GM19043 (cell line): ENCODE results near the gene AP2A1.
"Not testable (repeated sequence)": the region's sequence is repeated elsewhere in the genome, so short reads cannot be mapped to it uniquely, and the experiment has no call there.

Experiments used
- ATAC-seq: cut with Tn5 transposase; IDR thresholded peaks from one replicate; pipeline ENCODE4 v1.9.1; 2021; ENCODE audit warnings: low read depth; ENCODE audit not compliant: unreplicated experiment

The AP2A1 gene

DNA sequence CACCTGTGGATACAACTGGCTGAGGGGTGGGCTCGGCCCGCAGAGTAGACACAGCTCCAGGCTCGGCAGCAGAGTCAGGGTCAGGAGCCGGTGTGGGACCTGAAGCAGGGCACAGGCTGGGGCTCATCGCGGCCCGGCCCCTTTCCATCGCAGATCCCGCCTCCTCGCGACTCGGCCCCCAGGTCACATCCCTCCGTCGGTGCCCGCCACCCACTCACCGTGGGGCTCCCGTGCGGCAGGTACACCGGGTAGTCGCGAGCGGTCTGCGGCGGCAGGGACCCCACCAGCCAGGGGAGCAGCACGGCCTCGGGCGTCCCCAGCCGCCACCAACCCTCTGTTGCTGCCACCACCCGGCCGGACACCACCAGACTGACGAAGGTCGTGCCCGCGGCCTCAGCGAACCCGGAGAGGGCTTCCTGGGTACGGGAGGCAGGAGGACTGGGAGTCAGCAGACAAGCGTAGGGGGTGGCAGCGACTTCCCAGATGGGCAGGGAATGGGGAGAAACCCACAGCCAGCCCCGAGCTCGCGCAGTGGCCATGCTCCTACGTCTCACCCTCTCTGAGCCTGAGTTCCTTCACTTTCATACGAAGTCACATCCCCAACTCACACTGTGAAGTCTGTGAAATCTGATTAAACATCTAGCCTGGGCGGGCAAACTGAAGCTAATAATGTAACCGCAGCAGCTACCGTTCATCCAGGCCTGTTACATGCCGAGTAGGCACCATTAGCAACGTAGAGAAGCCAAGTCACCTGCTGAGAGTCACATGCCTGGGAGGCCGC is 42.5 kb downstream of the AP2A1 start:
- no peak for ATAC-seq

DNA sequence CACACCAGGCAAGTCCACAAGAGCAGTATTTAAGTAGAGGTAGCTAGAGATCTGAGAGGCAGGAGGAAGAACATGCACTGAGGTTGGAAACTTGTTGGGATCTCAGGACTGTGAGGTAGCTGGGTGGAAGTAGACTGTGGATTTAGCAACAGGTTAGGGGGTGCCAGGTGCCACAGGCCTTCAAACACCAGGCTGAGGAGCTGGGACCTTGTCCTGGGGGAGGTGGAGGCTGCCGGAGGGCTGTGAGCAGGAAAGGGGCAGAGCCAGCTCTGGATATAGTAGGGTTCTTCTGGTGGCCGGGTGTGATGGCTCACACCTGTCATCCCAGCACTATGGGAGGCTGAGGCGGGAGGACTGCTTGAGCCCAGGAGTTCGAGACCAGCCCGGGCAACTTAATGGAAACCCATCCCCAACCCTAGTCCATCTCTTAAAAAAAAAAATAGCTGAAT is 43.2 kb downstream of the AP2A1 start:
- ATAC-seq: no peak

DNA sequence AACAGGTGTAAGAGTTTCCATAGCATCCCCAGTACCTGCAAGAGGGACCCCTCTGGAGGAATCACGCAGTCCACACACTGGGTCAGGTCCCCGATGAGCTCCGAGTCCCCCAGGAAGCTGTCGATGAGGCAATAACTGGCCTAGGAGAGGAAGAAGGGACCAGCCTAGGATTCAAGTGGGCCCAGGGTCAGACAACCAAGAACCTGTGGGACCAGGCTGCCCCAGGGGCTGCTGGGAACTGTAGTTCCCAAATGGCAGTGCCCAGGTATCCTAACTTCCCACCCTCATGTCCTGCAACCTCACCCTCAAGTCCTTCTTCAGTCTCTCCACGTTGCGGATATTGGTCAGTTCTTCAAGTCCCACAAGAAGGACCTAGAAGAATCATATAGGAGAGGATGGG is 44.5 kb downstream of the AP2A1 start:
- ATAC-seq: no peak

DNA sequence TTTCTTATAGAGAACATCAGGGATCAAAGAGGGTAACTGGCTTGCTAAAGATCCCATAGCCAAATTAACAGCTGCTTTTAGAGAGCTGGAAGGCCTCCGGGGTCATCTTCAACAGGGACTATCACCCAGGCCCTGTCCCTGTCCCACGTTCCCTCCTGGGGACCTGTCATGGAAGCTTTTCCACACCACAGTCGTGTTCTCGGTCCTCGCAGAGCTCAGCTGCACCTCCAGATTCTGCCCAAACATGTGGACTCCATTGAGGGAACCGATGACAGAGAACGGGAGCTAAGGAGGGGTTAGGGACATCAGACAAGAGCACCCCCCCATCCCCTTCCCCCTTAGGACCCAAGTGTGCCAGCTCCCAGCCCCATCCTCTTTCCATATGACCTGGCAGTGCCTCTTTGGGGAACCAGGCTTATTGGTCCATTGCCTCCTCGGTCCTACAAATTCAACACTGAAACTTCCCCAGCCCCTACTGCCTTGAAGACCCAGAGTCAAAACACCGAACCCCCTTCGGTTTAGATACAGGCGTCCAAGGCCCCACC is 45.7 kb downstream of the AP2A1 start:
- ATAC-seq: no peak

DNA sequence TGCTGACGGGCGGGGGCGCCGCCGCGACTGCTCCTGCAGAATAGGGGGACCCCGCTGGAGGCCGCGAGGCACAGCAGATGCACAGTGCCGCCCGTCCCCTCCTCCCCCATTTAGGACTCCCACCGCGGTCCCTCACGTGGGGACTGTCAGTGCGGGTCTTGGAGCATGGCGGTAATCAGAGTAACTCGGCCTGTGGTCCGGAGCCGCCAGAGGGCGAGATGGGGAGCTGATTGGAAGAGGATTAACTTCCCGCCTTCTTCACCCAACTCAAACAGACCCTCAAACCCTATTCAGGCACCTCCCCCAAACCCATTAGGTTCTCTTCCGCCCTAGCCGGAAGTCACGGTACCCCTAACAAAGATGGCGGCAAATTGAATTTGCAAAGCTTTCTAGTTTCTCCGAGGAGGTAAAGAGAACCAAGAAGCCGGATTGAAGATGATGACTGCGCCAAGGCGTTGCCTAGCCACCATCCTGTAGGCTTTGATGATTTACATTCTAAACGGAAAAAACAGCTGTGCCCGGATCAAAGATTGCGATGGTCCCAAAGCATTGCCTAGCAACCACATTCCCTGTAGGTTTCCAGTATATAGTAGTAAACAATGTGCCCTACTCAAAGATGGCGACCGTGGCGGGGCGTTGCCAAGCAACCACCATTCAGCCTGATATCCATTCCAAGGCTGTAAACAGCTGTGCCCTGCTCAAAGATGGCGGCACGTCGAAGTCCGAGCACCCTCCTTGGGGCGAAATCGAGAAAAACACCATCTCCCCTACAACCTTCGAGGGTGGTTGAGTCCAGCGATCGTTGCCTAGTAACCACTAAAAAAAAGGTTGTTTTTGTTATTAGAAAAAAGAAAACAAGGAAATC is 46.4 kb downstream of the AP2A1 start, which contains the start of gene FUZ:
FUZ (minus strand) TSS at position 296 of the 865 bp plus-strand sequence; CDS start at position 110, 186 bp downstream.
- ATAC-seq: no peak

DNA sequence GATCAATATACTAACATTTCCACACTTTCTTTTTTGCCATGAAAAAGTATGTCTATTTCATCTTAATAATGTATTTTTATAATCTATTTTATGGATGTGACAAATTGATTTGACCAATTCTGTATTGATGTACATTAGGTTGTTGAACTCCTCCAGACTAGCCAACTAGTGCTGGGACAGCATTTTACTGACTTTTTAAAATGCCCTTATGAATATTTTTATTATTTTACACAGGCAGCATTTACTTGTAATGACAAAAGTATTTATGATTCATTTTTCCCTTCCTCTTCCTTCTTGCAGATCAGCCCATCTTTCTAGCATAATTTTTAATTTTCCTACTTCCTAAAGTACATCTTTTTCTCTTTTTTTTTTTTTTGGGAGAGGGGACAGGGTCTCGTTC is 47.2 kb downstream of the AP2A1 start:
- no peak for ATAC-seq

DNA sequence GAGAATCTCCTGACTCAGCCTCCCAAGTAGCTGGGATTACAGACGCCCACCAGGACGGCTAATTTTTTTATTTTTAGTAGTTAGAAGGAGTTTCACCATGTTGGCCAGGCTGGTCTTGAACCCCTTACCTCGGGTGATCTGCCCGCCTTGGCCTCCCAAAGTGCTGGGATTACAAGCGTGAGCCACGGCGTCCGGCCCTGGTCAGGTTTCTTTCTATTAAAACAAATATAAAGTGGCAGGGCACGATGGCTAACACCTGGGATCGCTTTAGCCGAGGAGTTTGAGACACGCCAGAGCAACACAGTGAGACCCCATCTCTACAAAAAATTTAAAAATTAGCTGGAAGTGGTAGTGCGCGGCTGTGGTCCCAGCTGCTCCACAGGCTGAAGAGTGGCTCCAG is 49.8 kb downstream of the AP2A1 start:
- no peak for ATAC-seq

DNA sequence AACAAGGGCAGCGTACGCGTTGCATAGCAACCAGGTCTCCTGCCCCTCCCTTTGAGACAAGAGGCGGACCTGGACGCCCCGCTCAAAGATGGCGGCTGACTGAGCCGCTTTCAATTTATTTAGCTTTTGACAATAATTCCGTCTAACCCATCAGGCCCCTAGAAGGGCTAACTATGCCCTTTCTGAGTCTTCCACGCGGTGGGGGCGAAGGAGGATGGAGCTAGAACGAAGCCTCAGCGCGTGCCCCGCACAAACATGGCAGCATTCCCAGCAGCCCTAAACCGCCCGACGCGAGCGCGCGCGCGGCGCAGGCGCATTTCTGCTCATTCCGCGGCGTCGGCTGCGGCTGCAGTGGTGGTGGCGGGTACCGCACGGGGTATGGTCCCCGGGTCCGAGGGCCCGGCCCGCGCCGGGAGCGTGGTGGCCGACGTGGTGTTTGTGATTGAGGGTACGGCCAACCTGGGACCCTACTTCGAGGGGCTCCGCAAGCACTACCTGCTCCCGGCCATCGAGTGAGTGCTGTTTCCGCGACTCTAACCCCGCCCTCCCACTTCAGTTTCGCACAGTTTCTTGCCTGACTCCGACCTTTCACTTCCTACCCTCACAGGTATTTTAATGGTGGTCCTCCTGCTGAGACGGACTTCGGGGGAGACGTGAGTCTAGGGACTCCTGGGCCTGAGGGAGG is 51.3 kb downstream of the AP2A1 start, which contains the start of gene MED25:
MED25 (plus strand) TSS at position 326 of the 685 bp plus-strand sequence; CDS start at position 379, 53 bp downstream.
- no peak for ATAC-seq

DNA sequence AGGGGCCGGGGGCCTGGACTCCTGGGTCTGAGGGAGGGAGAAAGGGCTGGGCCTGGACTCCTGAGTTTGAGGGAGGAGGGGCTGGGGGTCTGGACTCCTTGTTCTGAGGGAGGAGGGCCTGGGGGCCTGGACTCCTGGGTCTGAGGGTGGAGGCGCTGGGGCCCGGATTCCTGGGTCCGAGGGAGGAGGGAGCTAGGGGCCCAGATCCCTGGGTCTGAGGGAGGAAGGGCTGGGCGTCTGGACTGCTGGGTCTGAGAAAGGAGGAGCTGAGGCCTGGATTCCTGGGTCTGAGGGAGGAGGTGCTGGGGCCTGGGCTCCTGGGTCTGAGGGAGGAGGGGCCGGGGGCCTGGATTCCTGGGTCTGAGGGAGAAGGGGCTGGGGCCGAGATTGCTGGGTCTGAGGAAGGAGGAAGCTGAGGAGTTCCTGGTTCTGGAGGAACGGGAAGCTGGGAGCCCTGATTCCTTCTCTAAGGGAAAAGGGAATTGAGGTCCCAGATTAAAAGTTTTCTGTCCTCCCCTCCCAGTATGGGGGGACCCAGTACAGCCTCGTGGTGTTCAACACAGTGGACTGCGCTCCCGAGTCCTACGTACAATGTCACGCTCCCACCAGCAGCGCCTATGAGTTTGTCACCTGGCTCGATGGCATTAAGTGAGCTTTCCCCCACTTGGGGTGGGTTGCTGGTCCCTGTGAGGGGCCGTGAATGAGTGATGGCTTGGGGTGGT is 52.0 kb downstream of the AP2A1 start:
- ATAC-seq: no peak

DNA sequence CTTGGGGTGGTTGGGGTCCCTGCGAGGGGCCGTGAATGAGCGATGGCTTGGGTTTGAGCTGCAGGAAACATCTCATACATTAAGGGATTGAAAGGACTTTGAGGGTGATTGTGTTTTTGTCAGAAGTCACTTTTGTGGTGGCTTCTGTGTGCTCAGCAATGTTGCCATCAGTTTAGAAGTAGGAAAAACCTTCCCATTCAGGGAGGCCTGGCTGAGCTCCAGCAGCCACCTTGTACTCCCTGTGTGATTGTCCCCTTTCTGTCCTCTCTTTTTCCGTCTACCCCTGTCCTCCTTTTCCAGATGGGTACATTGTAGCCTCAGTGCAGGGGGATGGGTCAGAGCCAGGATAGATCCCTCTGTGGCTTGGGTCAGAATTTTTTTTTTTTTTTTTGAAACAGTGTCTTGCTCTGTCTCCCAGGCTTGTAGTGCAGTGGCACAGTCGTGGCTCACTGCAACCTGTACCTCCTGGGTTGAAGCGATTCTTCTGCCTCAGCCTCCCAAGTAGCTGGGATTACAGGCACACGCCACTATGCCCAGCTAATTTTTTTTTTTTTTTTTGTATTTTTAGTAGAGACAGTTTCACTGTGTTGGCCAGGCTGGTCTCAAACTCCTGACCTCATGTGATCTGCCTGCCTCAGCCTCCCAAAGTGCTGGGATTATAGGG is 52.8 kb downstream of the AP2A1 start:
- not testable (repeated sequence) for ATAC-seq

DNA sequence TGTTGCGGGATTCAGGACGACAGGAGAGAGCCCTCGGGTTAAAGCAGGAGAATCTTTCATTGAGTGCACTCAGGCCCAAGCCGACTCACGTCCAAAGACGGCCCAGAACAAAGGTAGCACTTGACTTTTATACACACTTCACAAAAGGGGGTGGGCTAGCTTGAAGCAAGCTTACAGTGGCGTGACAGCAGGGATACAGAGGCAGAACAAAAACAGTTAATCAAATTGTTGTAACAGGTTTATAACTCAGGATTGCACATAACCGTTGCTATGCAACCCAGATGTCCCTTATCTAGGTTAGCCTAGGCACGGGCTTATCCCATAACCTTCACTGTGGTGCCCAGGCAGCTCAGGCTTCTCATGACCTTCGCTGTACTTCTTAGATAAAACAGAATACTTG is 53.3 kb downstream of the AP2A1 start:
- no peak for ATAC-seq

DNA sequence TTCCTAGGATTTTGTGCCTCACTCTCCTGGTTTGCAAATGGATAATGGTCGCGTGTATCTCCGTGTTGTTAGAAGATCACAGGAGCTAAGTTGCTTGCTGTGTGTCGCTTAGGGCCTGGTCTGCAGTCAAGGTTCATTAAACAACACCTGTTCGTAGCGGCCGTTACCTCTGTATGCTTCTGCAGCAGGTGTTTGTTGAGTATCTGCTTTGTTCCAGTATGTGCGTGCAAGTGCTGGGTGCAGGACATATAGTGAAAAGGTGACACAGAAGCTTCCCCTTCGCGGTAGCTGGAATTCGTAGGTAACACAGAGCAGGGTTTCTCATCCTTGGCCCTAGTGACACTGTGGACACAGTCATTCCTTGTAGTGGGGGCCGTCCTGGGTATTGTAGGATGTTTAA is 56.7 kb downstream of the AP2A1 start:
- no peak for ATAC-seq

DNA sequence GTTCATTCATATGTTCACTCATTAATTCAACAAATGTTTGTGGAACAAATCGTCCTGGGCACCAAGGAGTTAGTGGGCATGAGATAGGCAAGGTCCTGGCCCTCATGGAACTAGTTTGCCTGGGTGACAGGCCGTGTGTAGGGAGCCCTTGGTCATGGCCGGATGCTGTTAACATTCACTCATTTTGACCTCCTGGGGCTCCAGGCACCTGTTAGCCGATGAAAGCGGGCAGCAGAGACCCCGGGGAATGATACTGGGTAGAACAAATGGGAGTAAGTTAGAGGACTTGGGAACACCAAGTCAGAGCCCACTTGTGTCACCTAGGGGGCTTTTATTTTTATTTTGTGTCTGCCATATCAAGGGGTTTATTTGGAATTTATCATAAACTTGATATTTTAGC is 57.9 kb downstream of the AP2A1 start:
- ATAC-seq: no peak

DNA sequence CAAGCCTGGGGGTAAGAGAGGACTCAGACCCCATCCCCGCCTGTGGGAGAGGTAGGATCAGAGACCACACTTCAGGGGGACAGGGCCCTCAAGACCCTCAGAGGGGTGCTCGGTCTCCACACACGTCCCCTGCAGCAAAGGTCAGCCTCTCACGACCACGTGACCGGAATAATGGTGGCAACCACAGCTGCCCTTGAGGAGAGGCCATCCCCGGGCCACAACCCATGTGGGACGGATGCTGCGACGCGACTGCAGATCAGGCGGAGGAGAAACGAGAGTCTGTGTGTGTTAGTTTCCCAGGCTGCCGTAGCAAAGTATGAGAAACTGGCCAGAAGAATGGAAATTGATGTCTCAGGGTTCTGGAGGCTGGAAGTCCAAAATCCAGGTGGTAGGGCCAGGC is 60.2 kb downstream of the AP2A1 start:
- ATAC-seq: no peak

DNA sequence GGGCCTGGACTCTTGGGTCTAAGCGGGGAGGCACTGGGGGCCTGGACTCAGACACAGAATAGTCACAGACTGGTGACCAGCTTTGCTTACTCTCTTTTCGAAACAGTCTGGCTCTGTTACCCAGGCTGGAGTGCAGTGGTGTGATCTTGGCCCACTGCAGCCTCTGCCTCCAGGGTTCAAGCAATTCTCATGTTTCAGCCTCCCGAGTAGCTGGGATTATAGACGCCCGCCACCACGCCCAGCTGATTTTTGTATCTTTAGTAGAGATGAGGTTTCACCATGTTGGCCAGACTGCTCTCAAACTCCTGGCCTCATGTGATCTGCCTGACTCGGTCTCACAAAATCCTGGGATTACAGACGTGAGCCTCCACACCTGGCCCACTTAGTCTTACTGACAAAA is 62.4 kb downstream of the AP2A1 start:
- ATAC-seq: no peak

DNA sequence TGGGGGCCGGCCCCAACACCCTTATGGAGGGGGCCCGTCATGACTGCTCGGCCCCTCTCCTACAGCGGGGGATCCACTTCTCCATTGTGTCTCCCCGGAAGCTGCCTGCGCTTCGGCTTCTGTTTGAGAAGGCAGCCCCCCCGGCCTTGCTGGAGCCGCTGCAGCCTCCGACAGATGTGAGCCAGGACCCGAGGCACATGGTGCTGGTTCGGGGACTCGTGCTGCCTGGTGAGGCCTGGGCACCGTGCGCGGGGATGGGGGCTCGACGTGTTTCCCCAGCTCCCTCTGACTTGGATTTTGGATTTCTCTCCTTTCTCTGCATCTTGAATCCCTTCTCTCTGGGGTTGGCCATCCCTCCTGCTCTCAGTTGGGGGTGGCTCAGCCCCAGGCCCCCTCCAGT is 62.9 kb downstream of the AP2A1 start:
- no peak for ATAC-seq

DNA sequence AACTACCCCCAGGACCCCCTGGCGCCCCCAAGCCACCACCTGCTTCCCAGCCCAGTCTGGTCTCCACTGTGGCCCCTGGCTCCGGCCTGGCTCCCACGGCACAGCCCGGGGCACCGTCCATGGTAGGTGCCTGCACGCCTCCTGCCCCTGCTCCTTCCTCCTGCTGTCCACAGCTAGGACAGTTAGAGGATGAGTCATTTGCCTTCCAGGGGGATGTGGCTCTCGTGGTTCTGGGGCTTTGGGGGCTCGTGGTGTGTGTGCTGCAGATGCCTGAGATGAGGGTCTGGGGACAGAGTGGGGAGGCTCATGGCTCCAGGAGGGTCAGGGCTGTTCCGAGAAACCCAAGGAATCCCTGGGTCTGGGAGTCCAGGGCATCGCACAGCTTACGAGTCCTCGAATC is 64.0 kb downstream of the AP2A1 start:
- ATAC-seq: no peak

DNA sequence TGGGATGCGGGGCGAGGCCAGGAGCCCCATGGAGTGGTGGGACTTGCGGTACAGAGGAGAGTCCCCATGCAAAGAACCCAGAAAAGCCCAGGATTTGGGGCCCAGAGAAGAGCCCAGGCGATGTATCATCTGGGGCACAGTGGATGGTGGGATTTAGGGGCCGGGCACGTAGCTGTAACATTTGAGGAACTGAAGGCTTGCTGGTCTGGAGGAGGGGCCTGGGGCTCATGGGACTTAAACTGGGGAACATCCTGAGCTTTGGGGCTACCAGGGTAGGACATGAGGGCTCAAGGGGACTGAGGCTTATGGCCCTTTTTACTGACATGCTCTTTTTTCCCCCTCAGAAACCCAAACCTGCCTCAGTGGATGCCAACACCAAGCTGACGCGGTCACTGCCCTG is 64.8 kb downstream of the AP2A1 start:
- no peak for ATAC-seq

DNA sequence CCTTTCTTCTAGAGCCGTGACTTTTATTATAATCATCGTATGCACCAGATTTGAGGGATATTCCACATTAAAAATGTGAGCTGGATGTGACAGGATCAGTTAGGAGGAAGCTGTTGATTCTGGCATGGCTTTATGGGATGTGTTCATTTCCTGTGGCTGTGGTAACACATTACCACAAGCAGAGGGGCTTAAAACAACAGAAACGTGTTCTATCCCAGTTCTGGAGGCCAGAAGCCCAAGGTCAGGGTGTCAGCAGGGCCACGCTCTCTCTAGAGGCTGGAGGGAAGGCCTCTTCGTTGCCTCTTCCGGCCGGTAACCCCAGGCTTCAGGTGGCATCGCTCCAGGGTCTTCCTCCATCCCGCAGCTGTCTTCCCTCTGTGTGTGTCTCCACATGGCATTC is 65.8 kb downstream of the AP2A1 start:
- ATAC-seq: no peak

DNA sequence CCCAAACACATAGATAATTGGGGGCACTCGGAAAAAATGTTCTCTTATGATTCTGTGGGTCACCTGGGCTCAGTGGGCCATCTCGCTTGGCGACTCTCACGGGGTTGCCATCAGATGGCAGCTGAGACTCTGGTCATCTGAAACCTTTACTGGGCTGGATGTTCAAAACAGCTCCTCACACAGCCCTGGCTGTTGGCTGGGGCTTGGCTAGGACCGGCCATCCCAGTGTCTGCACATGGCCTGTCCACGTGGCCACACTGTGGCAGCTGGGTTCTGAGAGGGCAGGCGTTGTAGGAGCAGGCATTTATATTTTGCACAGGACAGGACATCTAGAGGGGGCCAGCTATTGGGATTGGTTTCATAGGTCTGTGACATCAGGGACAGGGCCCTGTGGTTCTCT is 66.8 kb downstream of the AP2A1 start:
- no peak for ATAC-seq
